Activated CD4-positive, alpha-beta T cell treated with anti-CD3 and anti-CD28 coated beads for 1 hour (primary cell): ENCODE results near the gene BTD.

Experiments
- DNase-seq: peaks from one replicate; pipeline ENCODE4 v3.0.0-alpha.2; 2020

The BTD gene

GRCh38 chr3:15673536-15673935 lies 72.0 kb downstream of the BTD start:
- no peak for DNase-seq

GRCh38 chr3:15676259-15676658 lies 74.7 kb downstream of the BTD start:
- DNase-seq = no peak

- DNase-seq = no peak
Measured at GRCh38 chr3:15679306-15679705, 77.8 kb downstream of the BTD start.

- no peak for DNase-seq
Measured at GRCh38 chr3:15681668-15682067, 80.1 kb downstream of the BTD start.

- DNase-seq = no peak
Measured at GRCh38 chr3:15682561-15683185, 81.1 kb downstream of the BTD start.

- no peak for DNase-seq
Measured at GRCh38 chr3:15683253-15683652, 81.7 kb downstream of the BTD start.

- no peak for DNase-seq
Measured at GRCh38 chr3:15685927-15686326, 84.4 kb downstream of the BTD start.

GRCh38 chr3:15690230-15690629 lies 88.7 kb downstream of the BTD start:
- DNase-seq = no peak

- no peak for DNase-seq
Measured at GRCh38 chr3:15690748-15691147, 89.2 kb downstream of the BTD start.

GRCh38 chr3:15693355-15693754 lies 91.8 kb downstream of the BTD start:
- no peak for DNase-seq

- no peak for DNase-seq
Measured at GRCh38 chr3:15694628-15695027, 93.1 kb downstream of the BTD start.
